ENCODE measurements around the gene MAMLD1. TPM values are rescaled to one million over a fixed set of nuclear protein-coding genes. Genes with fewer than 3 reads are reported as not detected.

MAMLD1 gene
- total RNA-seq, 1 experiment from 2014 or later = 0.48 TPM

DNA sequence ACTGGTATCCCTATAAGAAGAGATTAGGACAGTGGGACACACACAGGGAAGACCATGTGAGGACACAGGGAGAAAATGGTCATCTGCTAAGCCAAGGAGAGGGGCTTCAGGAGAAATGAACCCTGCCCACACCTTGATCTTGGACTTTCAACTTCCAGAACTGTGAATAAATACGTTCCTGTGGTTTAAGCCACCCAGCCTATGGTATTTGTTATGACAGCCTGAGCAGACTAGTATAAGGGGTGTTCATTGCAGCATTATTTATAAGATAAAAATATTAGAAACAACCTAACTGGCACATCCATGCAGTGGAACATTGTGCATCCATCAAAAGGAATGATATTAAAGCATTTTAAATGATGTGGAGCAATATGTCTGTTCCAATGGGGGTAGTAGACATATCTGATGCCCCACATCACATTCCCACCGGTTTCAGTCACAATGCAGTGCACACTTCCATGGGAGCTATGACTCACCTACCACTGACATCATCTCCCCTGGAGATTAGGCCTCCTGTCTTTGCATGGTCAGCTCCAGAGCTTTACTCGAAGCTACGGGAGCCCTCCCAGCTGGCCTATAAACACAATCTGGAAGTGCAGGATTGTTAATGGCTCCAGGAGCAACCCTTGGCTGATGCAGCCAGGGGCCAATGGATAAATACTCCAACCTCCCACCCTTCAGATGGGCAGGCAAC, 38.9 kb upstream of the MAMLD1 start:
- H3K23me2 ChIP-seq (ENCODE audit: insufficient read length, low read depth, low read length, poor library complexity, severe bottlenecking) = no peaks in the 10 kb centered on the region
- no peak overlapping the region for H4K91ac ChIP-seq (ENCODE audit: insufficient read length, low read depth, low read length)
- no peak overlapping the region for H3T11ph ChIP-seq (ENCODE audit: low read length)
- no peak overlapping the region for H3K4me2 ChIP-seq (ENCODE audit: insufficient read depth, insufficient read length, low read length)
- no peaks in the 10 kb centered on the region for H3K9me3 ChIP-seq (ENCODE audit: control insufficient read depth, low read depth, low read length)
- H3K27me3 ChIP-seq (ENCODE audit: insufficient read depth, low read length) = no peaks in the 10 kb centered on the region
- H3K4me1 ChIP-seq (ENCODE audit: insufficient read depth, low read length) = no peaks in the 10 kb centered on the region
- no peak overlapping the region for H3K9ac ChIP-seq (ENCODE audit: extremely low read depth, insufficient read length, low read length)
- Mint-ChIP-seq H3K9me3 (peaks cover 66 to 72% of the 10 kb centered on the region in 2 experiments), H3K4me3 (no peak overlapping the region), H3K4me1 (peaks cover 2 to 3% of the 10 kb centered on the region in 2 experiments; a peak in 3 of 4 replicates), H3K27me3 (ENCODE audit: low read depth) (peaks cover 3% of the 10 kb centered on the region), H3K36me3 (ENCODE audit: insufficient read depth in 1 of 3, low read depth in 3 of 3) (peaks cover 4 to 15% (median 5%) of the 10 kb centered on the region in 3 experiments; a peak in 6 of 7 replicates), H3K27ac (no peak overlapping the region)
- H3K56ac ChIP-seq (ENCODE audit: insufficient read length, low read depth, low read length) = no peak overlapping the region
- no peak overlapping the region for H3K27ac ChIP-seq (ENCODE audit: insufficient read length, low read depth, low read length)
- no peak overlapping the region for H3K14ac ChIP-seq (ENCODE audit: insufficient read depth, low read length)
- H3K23ac ChIP-seq (ENCODE audit: insufficient read length, low read depth, low read length) = no peak overlapping the region
- H2BK15ac ChIP-seq (ENCODE audit: low read depth, low read length) = no peak overlapping the region
- no peak overlapping the region for H2BK5ac ChIP-seq (ENCODE audit: insufficient read length, low read length)
- H3K18ac ChIP-seq (ENCODE audit: insufficient read length, low read depth, low read length) = no peak overlapping the region
- H2AFZ ChIP-seq (ENCODE audit: low read length) = no peak overlapping the region
- H2BK120ac ChIP-seq (ENCODE audit: low read depth, low read length, poor library complexity, severe bottlenecking) = no peak overlapping the region
- no peak overlapping the region for H2BK12ac ChIP-seq (ENCODE audit: insufficient read length, low read depth, low read length)
- no peaks in the 10 kb centered on the region for H3K79me2 ChIP-seq (ENCODE audit: insufficient read depth, low read length)
- H2AK5ac ChIP-seq (ENCODE audit: insufficient read length, low read length) = no peak overlapping the region
- H3K4ac ChIP-seq (ENCODE audit: low read depth, low read length) = no peak overlapping the region
- no CpG with 5 or more reads among the region's 4 CpGs for WGBS (ENCODE audit: extremely low coverage, insufficient read length, low lambda C conversion rate)
- no peaks in the 10 kb centered on the region for H3K79me1 ChIP-seq (ENCODE audit: insufficient read depth, low read depth, low read length, poor library complexity, severe bottlenecking)
- no peak overlapping the region for H4K8ac ChIP-seq (replicated peaks; ENCODE audit: insufficient read length, low read depth, low read length)
- no peaks in the 10 kb centered on the region for H4K20me1 ChIP-seq (ENCODE audit: control insufficient read depth, insufficient read depth, insufficient read length)
- DNase-seq = no peak
- H2BK20ac ChIP-seq (ENCODE audit: low read depth, low read length, poor library complexity, severe bottlenecking) = no peak overlapping the region
- H4K5ac ChIP-seq (ENCODE audit: insufficient read length, low read depth, low read length) = no peak overlapping the region
- TF ChIP-seq, protein P1, sequence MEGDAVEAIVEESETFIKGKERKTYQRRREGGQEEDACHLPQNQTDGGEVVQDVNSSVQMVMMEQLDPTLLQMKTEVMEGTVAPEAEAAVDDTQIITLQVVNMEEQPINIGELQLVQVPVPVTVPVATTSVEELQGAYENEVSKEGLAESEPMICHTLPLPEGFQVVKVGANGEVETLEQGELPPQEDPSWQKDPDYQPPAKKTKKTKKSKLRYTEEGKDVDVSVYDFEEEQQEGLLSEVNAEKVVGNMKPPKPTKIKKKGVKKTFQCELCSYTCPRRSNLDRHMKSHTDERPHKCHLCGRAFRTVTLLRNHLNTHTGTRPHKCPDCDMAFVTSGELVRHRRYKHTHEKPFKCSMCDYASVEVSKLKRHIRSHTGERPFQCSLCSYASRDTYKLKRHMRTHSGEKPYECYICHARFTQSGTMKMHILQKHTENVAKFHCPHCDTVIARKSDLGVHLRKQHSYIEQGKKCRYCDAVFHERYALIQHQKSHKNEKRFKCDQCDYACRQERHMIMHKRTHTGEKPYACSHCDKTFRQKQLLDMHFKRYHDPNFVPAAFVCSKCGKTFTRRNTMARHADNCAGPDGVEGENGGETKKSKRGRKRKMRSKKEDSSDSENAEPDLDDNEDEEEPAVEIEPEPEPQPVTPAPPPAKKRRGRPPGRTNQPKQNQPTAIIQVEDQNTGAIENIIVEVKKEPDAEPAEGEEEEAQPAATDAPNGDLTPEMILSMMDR (conservative IDR thresholded peaks at IDR 0.05) = no peak
